H1 (cell line): Measurements from ENCODE around the gene KATNAL1. TPM values are rescaled to one million over a fixed set of nuclear protein-coding genes. Genes with fewer than 3 reads are reported as not detected.

Experiments used
- KDM5A ChIP-seq: fragments of 200-600 bp; IDR thresholded peaks from 2 replicates; pipeline ENCODE4 v1.7.1; 2012; ENCODE audit warnings: mild to moderate bottlenecking, low read length, inconsistent platforms, mixed read lengths
- PHF8 ChIP-seq: fragments of 200-600 bp; sonication (generic); conservative IDR thresholded peaks from 2 replicates; pipeline ENCODE4 v1.7.1; 2012; ENCODE audit warnings: low read depth, mild to moderate bottlenecking, inconsistent platforms, low read length, moderate library complexity
- POLR2AphosphoS5 ChIP-seq: IDR thresholded peaks from 2 replicates; pipeline ENCODE4 v1.6.1; 2011; ENCODE audit warnings: low read depth, low read length
- polyA plus RNA-seq, 7 experiments: library from polyadenylated mRNA; depleted of rRNA in 3 of 7; stranded (reverse) in 5 of 7; unstranded in 2 of 7; fragments of >200 nt in 5 of 7; fragments of 200-250 nt in 2 of 7; gene quantifications; 1 replicate in 5 of 7; 2 replicates in 1 of 7; 4 replicates in 1 of 7; pipeline versions ENCODE4 v1.2.1 to v1.2.3, GENCODE V29; 2011 to 2013; ENCODE audit warnings: missing spikeins in 2 of 7, mixed read lengths in 2 of 7
- total RNA-seq: library from RNA; stranded (reverse); fragmentation: NEBNext Ultra II Directional; extraction: Animal tissue kit (Norgen Biotek cat#: 25700); gene quantifications from 2 replicates; pipeline ENCODE4 v1.2.1, GENCODE V29; 2021

The KATNAL1 gene
- total and polyA plus RNA-seq, 2 of the 8 experiments (the other 6 are each of a cell fraction or from before 2014, with no cell fraction given), result 4.0 to 13.2 TPM

- TF ChIP-seq PHF8 (no peak), KDM5A (no peak), POLR2AphosphoS5 (no peak)
- TF ChIP-seq, all 59 proteins: peak for 0
Observed at GRCh38 chr13:30156270-30156669, 151.1 kb downstream of the KATNAL1 start (continued).
